Measurements from ENCODE around the gene FAM9B.

GRCh38 chrX:9037296-9037695 is 3.4 kb upstream of the FAM9B start:
- TF ChIP-seq GATA3 (IDR thresholded peaks at IDR 0.05; ENCODE audit: low read depth, low read length) (no peak), GATA2 (IDR thresholded peaks at IDR 0.05; ENCODE audit: low read depth, low read length) (no peak)
